Hematopoietic multipotent progenitor cell treated with erythropoietin and hydrocortisone succinate and interleukin-3 and kit ligand, for 15 days (in vitro differentiated cells): ENCODE results near the gene RAB1A.
"Not testable (repeated sequence)": the region's sequence is repeated elsewhere in the genome, so short reads cannot be mapped to it uniquely, and the experiment has no call there.

Experiments
- DNase-seq: peaks from one replicate; pipeline ENCODE4 v3.0.0-alpha.2; 2015; ENCODE audit warnings: low spot score

RAB1A gene

DNA sequence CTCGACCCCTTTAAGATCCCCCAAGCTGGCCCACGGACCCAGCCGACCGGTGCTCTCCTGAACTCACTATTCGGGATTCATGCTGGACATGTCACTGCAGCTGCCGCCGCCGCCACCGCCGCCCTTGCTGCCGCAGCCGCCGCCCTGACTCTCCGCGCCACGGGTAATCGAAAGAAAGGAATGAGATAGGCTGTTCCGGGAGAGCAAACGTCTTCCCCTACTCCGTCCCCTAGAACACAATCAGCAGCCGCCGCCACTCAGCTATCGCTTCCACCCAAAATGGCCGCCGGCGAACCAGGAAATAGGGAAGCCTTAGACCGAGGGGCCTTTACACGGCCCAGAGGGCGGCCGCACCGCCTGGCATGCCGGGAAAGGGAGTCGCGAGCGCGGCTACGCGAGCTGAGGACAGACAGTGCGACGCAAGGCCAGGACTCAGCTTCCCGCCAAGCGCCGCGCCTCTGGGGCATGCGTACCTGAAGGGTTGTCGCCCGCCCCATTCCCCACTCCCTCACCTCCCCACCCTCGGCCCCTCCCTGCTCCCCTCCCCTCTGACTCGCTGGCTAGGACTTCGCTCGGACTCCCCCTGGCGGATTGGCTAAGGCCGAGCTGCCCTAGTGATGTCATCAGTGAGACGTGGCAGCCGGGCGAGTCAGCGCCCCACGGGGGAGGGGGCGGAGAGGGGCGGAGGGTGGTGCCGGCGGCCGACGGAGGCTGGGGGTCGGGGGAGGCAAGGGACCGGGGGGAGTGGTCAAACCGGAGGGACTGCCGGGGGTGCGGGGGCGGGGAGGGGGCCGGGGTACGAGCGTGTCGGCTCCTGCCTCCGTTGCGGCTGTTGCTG is at the start of gene RAB1A:
RAB1A (minus strand) TSS at position 281 of the 838 bp plus-strand sequence; CDS start at position 90, 191 bp downstream.
- peak; percentile 98 for DNase-seq

DNA sequence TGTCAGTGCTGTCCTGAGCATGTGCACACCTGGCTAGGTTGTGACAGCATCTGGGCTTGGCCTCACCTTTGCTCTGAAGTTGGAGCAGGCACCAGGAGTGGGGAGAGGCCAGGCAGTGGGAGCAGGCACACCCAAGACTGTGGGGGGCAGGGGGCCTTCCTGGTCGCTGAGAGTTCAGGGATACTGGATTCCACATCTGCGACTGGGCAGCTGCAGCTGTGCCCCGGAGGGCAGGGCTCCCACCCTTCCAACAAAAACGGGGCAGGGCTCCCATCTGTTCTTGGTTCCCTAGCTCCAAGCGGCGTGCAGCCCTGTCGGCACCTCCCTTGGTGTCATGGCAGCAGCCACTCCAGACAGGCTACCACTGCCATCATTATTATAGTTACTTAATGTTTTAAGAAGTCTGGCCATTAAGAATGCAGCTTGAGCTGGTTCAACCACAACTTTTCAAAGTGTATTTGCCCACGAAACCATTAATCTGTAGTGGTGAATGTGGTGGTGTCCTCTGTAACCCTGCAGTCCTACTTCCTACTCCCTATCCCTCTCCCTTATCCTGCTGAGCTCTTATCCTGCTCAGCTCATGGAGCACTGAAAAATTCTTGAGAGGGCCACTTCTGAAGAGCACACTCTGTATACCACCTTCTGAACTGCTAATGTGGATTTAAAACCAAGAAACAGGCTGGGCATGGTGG is 48.0 kb upstream of the RAB1A start:
- DNase-seq, result no peak

DNA sequence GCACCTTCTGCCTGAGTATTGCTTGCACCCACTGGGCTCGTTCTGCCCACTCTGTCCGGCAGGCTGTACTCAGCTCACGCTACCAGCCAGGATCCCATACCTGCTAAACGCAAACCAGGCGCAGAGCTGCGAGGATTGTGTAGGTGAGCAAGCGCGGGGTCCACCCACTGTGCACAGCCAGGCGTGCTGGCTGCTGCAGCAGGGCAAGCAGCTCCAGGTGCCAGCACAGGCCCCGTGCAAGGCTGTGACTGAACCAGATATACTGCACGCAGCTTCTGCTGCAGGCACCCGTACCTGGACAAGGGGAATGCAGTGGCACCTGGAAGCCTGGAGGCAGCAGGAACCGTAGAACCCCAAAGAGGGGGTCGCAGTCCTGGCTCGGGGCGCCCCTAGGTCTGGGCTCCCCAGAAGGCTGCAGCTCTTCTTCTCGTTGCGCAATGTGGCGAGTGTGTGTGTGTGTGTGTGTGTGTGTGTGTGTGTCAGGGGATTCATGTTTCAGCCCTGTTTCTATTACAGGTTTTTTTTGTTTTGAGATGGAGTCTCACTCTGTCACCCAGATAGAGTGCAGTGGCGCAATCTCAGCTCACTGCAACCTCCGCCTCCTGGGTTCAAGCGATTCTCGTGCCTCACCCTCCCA is 46.1 kb upstream of the RAB1A start:
- DNase-seq, result no peak

DNA sequence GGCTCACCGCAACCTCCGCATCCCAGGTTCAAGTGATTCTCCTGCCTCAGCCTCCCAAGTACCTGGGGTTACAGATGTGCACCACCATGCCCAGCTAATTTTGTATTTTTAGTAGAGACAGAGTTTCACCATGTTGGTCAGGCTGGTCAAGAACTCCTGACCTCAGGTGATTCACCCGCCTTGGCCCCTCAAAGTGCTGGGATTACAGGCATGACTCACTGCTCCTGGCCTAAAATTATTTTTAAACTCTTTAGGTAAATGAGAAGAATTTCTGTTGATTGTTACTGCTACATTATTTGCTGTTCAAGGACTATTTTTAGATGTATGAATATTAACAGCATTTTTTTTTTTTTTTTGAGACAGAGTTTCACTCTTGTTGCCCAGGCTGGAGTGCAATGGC is 44.1 kb upstream of the RAB1A start:
- DNase-seq, result not testable (repeated sequence)

DNA sequence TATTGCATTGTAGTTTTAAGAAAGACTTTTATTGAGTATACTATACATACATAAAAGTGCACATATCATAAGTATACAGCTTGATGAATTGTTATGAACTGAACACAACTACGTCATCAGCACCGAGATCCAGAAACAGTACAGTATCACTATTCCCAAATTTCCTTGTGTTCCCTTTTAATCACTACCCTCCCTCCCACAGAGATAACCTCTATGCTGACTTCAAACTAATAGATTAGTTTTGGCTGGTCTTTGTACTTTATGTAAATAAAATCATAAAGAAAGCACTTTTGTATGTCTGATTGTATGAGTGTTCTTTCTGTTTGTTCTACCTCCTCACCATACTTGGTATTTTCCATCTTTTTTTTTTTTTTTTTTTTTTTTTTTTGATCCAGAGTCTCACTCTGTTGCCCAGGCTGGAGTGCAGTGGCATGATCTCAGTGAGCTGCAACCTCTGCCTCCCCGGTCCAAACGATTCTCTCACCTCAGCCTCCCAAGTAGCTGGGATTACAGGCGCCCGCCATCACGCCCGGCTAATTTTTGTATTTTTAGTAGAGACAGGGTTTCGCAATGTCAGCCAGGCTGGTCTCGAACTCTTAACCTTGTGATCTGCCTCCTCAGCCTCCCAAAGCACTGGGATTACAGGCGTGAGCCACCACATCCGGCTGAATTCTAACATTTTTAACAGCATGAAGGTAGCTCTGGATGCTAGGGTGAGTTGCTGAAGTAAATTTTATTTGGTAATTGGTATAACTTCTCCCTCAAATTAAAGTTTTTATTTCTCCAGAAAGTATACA is 43.3 kb upstream of the RAB1A start:
- no peak for DNase-seq

DNA sequence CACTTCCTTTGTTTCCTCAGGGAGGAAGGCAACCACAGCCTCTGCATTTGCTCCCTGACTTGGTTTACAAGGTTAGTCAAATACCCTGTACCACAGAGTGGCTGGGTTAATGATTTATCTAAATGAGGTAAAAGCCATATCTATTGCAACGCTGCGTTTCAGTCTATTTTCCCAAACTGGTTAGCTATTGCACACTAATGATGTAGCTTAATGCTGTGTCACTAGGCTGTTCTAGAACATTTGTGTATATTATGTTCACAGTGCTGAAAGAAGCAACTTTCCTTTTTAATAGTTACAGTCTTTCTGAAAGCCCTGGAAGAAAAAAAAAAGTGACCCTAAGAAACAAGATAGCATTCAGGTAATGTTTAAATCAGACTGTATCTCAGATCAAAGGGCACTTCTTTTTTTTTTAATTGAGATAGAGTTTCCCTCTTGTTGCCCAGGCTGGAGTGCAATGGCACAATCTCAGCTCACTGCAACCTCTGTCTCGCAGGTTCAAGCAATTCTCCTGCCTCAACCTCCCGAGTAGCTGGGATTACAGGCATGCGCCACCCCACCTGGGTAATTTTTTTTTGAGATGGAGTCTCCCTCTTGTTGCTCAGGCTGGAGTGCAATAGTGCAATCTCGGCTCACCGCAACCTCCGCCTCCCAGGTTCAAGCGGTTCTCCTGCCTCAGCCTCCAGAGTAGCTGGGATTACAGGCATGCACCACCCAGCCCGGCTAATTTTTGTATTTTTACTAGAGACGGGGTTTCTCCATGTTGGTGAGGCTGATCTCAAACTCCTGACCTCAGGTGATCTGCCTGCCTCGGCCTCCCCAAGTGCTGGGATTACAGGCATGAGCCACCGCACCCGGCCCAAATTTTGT is 40.9 kb upstream of the RAB1A start:
- DNase-seq, result not testable (repeated sequence)

DNA sequence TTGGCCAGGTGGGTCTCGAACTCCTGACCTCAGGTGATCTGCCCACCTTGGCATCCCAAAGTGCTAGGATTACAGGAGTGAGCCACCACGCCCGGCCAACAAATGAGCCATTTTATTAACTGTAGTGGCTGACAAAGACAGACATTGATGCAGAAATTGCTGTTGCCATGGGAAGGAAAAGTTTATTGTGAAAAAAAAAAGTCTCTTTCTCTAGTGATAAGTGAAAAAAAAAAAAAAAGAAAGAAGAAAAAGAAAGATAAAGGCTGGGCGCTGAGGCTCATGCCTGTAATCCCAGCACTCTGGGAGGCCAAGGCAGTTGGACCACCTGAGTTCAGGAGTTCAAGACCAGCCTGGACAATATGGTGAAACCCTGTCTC is 39.8 kb upstream of the RAB1A start:
- no peak for DNase-seq

DNA sequence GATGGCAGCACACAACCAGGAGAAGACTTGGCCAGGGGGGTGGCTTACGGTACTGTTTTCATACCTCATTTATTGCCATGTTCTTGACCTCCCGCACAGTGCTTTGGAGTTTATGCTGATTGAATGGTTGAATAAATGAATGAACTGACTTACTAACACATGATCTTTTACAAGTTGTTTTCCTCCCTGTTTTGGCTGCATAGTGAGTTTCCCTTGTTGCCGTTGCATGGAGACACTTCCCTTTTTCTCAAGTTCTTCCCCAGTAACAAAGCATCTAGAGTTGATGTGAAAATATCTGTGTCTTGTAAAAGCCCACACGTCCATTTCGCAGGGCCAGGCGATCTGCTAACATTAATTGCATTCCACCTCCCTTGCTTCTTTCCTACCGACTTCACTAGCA is 35.7 kb upstream of the RAB1A start:
- no peak for DNase-seq

DNA sequence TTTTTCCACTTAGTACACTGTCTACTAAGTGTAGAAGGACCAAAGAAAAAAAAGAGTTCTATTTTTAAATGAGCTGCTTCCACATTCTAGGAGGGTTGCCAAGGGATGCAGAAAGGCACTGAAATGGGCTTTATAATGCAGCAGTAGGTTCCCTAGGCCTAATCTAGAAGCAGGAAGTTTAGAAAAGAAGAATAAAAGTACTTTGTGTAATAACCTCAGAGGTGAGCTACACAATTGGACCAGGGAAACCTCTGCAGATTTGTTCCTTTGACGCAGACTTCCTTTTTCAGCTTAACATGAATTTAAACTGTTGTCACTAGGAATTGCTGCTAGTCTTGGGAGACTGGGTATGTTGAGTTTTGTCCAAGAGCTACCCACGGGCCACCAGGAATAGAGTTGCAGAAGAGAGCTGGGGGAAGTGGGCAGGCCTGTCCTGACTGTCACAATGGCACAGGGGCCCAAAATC is 34.6 kb upstream of the RAB1A start:
- no peak for DNase-seq

DNA sequence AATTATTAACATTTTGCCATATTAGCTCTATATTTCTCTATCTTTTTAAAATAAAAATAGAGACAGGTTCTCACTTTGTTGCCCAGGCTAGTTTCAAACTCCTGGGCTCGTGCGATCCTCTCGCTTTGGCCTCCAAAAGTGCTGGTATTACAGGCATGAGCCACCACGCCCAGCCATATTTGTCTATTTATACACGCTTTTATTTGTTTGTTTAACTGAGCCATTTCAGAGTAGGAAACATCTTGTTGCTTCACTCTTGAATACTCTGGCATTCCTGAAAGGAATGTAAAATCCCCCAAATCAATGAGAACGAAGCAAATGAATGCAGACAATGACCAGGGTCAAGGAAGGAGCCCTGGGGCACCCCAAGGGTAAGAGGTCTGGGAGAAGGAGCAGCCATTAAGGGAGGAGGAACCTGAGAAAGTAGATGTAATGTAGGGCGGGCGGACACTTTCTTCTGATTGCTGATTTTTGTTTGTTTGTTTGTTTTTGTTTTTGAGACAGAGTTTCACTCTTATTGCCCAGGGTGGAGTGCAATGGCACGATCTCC is 31.7 kb upstream of the RAB1A start:
- DNase-seq, result no peak

DNA sequence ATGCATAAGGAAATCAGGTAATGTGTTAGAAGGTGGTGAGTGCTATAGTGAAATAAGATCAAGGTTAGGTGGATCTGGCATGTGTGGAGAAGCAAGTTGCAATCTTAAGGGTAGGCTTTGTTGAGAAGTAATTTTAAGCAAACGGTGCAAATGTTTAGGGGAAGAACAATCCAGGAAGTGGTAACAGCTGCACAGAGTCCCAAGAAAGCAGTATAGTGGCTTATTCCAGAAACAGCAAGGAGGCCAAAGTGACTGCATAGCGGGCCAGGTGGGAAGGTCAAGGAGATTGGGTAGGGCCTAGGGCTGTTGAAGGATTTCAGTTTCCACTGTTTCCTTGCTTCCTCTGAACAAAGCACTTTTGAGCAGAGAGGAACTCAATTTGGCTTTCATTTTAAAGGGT is 30.0 kb upstream of the RAB1A start:
- no peak for DNase-seq

DNA sequence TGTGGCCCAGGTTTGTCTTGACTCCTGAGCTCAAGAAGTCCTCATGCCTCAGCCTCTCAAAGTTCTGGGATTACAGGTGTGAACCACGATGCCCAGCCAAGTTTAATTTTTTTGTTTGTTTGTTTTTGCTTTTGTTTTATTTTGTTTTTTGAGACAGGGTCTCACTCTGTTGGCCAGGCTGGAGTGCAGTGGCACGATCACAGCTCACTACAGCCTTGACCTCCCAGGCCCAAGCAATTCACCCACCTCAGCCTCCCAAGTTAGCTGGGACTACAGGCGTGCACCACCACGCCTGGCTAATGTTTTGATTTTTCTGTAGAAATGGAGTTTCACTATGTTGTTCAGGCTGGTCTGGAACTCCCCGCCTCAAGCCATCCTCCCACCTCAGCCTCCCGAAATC is 29.4 kb upstream of the RAB1A start:
- no peak for DNase-seq

DNA sequence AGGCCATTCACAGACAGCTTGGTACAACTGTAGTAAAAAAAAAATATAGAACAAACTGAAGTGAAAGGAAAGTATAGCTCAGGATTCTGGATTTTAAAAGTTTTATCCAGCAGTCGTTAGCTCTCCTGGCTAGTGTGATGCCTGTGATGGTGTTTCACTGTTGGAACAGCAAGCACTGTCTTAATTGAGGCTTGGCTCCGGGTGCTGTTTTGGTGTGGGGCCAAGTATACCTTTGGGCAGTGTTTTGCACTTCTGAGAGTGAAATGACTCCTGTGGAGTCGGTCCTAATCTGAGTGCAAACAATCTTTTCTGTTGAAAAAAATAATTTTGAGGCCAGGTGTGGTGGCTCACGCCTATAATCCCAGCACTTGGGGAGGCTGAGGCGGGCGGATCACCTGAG is 28.7 kb upstream of the RAB1A start:
- DNase-seq, result no peak

DNA sequence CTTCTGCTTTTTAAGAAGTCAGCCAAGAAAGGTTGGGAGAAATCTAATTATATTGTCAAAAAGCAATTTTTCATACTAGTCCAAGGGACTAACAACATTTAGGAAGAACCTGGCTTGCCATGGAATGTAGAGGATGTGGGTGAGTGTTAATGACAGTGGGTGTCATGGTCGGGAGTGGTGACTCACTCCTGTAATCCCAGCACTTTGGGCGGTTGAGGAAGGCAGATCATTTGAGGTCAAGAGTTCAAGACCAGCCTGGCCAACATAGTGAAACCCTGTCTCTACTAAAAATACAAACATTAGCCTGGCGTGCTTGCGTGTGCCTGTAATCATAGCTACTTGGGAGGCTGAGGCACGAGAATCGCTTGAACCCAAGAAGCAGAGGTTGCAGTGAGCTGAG is 27.9 kb upstream of the RAB1A start:
- DNase-seq, result not testable (repeated sequence)

DNA sequence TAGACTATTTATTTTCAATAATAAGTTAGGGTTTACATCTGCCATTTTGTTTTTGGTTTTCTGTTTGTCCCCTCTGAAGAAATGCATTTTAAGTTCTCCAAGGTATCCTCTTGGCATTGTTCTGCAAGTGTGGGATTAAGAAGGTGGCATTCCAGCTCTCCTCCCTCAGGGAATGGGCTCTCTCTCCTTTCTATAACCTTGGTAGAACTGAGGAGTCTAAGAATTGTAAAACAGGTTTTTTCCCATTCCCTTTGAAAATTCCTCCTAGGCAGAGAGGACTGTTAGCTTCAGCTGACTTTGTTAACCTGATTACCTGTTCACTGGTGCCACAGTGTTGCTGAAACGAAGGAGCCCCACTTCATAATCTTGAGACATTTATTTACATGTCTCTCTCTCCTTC is 26.1 kb upstream of the RAB1A start:
- DNase-seq, result no peak

DNA sequence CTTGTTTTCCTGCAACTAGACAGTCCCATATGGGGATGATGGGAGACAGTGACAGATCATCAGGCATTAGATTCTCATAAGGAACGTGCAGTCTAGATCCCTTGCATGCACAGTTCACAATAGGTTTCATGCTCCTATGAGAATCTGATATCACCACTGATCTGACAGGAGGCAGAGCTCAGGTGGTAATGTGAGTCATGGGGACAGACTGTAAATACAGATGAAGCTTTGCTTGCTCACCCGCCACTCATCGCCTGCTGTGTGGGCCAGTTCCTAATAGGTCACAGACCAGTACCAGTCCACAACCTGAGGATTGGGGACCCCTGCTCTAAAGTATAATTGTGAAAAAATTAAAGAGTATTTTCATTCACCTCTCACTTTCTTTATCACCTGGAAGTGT is 23.6 kb upstream of the RAB1A start:
- no peak for DNase-seq

DNA sequence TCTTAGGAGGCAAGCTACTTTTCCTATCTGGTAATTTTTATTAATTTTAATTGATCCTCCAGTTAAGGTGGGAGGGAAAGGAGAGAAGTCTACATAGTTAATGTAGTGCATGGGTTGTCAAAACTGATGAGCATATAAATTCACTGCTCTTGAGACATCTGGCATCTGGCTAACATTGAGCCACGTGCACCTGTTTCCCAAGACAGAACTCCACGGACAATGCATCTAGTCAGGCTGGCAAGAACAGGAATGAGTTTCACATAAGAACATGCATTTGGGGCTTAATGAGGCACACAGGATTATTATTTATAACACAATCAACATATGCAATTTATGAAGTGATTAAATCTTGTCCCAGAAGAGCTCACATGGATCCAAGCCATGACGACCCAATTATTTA is 16.2 kb upstream of the RAB1A start:
- no peak for DNase-seq

DNA sequence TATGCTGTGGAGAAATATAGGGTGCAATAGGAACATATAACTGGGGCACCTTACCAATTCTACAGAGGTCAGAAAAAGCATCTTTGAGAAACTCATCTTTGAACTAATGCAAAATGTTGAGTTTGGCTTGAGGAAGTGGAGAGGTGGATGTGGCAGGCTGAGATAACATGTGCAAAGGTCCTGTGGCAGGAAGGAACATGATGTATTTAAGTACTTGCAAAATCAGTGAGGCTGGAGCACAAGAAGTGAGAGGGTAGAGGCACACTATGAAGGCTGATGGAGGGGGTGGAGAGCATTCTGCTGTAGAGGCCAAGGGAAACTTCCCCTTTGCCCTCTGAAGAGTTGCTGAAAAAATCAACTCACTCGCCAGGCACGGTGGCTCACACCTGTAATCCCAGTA is 14.7 kb upstream of the RAB1A start:
- DNase-seq, result no peak

DNA sequence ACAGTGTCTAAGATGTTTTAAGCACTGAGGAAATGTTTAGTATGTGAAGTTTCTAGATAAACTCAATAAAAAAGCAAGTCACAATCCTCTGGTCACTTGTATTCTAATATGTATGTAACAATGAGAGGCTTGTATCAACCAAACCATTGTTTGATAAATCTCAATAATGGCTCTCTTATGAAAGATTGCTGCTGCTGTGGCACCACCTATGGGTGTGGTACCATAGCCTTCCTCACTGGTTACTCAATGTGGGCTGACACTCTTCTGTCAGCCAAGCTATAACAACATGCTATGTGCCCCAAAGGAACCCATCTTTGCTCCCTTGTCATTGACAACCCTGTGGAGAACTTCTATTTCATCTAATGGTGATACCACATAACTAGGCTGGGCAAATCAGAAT is 12.6 kb upstream of the RAB1A start:
- no peak for DNase-seq

DNA sequence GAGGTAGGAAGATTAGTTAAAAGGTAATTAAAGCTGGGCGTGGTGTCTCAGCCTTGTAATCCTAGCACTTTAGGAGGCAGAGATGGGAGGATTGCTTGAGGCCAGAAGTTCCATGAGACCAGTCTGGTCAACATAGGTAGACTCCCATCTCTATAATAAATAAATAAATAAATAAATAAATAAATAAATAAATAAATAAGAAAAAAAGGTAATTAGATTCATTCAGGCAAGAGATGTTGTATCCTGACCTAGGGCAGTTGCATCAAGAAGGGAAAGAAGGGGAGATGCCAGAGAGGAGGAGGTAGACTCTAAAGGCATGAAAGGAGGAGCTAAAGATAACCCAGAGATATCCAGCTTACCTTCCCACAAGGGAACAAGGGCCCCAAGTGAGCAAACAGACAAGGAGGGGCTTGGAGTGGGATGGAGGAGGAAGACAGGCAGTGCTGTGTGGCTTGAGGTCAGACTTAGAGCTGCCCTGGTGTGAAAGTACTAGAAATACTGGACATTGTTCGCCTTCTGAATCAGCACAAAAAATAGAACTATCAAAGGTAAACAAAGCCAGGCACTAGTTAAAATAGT is 7.4 kb upstream of the RAB1A start:
- no peak for DNase-seq

DNA sequence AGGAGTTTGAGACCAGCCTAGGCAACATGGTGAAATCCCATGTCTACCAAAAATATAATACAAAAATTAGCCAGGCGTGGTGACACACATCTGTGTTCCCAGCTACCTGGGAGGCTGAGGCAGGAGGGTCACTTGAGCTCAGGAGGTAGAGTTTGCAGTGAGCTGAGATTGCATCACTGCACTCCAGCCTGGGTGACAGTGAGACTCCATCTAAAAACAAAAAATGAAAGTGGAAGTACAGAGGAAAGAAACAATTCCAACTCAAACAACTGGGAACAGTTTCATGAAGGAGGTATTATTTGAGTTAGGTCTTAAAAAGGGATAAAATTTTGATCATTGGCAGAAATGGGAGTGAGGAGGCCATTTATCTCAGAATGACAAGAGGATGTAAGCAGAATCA is 6.3 kb upstream of the RAB1A start:
- DNase-seq, result no peak
